Measurements from ENCODE around the gene IL1R1. TPM values are rescaled to one million over a fixed set of nuclear protein-coding genes. Genes with fewer than 3 reads are reported as not detected.

IL1R1 gene
- total RNA-seq, 1 experiment from 2014 or later: 5.2 TPM

DNA sequence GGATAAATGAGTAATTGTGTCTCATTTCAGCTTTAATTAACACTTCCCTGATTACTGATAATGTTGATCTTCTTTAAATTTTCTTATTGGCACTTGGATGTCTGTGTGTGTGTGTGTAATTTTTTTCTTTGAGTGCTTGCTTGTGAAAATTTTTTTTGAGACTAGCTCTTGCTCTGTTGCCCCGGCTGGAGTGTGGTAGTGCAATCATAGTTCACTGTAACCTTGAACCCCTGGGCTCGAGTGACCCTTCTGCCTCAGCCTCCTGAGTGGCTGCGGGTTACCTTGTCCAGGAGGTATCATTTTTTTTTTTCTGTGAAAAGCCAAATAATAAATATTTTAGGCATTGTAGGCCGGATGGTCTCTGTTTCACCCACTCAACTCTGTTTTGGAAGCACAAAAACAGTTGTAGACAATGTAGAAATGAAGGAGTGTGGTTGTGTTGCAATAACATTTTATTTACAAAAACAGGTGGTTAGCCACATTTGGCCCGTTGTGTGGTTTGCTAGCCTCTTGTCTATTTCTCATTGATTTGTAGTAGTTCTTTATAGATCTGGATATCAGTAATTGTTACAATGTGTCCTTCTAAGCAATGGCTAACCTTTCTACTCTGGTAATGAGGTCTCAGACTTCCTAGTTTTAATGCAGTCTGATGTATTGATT is 52.2 kb downstream of the IL1R1 start:
- TF ChIP-seq, protein P1, sequence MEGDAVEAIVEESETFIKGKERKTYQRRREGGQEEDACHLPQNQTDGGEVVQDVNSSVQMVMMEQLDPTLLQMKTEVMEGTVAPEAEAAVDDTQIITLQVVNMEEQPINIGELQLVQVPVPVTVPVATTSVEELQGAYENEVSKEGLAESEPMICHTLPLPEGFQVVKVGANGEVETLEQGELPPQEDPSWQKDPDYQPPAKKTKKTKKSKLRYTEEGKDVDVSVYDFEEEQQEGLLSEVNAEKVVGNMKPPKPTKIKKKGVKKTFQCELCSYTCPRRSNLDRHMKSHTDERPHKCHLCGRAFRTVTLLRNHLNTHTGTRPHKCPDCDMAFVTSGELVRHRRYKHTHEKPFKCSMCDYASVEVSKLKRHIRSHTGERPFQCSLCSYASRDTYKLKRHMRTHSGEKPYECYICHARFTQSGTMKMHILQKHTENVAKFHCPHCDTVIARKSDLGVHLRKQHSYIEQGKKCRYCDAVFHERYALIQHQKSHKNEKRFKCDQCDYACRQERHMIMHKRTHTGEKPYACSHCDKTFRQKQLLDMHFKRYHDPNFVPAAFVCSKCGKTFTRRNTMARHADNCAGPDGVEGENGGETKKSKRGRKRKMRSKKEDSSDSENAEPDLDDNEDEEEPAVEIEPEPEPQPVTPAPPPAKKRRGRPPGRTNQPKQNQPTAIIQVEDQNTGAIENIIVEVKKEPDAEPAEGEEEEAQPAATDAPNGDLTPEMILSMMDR (IDR thresholded peaks at IDR 0.05; ENCODE audit: unreplicated experiment): no peak
- intact Hi-C loops (cut with micrococcal nuclease): no loop called here
- Mint-ChIP-seq H3K27ac (ENCODE audit: low read depth, unreplicated experiment) (no peak overlapping the region), H3K36me3 (ENCODE audit: insufficient read depth, unreplicated experiment) (no peaks in the 10 kb centered on the region), H3K4me1 (ENCODE audit: insufficient read depth, unreplicated experiment) (peaks cover 22% of the 10 kb centered on the region), H3K4me3 (ENCODE audit: unreplicated experiment) (no peak overlapping the region), H3K9me3 (ENCODE audit: unreplicated experiment) (no peaks in the 10 kb centered on the region), H3K27me3 (ENCODE audit: insufficient read depth, unreplicated experiment) (no peaks in the 10 kb centered on the region)
- BruUV-seq (replicated peaks): no TSS peak
- ChIA-PET CTCF (interaction anchor here (1.0 to 1.1 kb wide), 2 partner anchors 43 to 46 kb away, joined by 3 to 4 read pairs; no protein-coding TSS in a partner anchor), POLR2A (interaction anchor here (0.7 to 0.9 kb wide), 2 partner anchors 32 to 269 kb away, joined by 3 read pairs; no protein-coding TSS in a partner anchor)
- DNase-seq (ENCODE audit: unreplicated experiment): no peak

DNA sequence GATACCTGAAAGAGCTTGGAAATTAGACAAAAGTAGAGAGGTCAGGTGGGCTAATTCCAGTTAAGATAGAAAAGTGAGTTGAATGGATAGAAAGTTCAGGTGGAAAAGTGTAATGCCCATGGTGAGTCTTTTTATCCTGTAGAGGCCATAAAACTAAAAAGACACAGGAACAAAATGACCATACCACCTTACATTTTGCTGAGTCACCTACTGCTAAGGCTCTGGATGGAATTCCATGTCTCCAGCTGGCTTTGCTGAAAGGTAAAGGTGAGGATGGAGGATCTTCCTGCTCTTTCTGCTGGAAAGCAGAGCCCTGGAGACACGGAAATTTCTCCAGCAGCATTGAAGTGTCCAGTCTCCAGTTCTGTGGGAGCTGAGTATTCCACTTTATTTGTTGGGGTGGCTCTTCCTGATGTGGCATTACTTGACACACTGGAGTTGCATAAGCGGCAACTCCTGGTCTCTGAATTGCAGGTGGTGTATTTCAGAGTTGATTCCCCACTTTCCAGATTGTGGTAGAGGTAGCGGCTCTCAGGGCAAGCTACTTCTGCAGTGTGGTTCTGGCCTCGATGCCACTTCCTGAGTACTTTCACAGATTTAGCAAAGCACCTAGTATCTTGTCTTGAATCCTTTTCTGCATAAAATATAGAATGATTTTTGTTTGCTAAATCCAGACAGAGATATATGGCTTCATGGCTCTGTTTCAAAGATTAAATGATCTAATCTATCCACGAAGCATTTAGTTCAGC is 55.0 kb downstream of the IL1R1 start:
- H3K4me1 Mint-ChIP-seq (ENCODE audit: insufficient read depth, unreplicated experiment): peaks cover 18% of the 10 kb centered on the region
- TF ChIP-seq, protein P1 (IDR thresholded peaks at IDR 0.05; ENCODE audit: unreplicated experiment): no peak
- BruUV-seq (replicated peaks): no TSS peak
- H3K36me3 Mint-ChIP-seq (ENCODE audit: insufficient read depth, unreplicated experiment): no peaks in the 10 kb centered on the region
- H3K27ac Mint-ChIP-seq (ENCODE audit: low read depth, unreplicated experiment): no peak overlapping the region
- no peak for DNase-seq (ENCODE audit: unreplicated experiment)
- H3K27me3 Mint-ChIP-seq (ENCODE audit: insufficient read depth, unreplicated experiment): no peaks in the 10 kb centered on the region
- intact Hi-C loops (cut with micrococcal nuclease): no loop called here
- POLR2A ChIA-PET: no interaction called here
- CTCF ChIA-PET: interaction anchor here (0.6 kb wide), 1 partner anchor 16 kb away, joined by 3 read pairs; no protein-coding TSS in a partner anchor
- H3K4me3 Mint-ChIP-seq (ENCODE audit: unreplicated experiment): no peak overlapping the region
- no peaks in the 10 kb centered on the region for H3K9me3 Mint-ChIP-seq (ENCODE audit: unreplicated experiment)

DNA sequence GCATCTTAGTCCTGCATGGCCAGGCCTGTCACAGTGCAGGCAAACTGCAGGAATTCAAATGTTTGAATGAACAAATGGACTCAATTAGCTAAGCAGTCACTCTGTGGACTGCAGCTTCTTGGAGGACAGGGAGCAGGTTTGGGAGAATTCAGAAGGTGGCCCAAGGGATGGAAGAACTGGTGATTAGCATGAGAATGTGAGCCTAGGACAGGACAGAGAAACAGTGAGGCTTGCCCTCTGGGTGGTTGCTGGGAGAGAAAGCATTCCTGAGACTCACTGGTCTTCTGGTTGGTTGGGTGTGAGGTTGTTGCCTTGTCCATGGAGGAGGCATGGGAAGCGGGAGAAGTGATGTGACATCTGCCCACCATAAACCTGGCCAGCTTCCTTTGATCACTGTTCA is 58.0 kb downstream of the IL1R1 start:
- intact Hi-C loops (cut with micrococcal nuclease): no loop called here
- H3K4me3 Mint-ChIP-seq (ENCODE audit: unreplicated experiment): no peak overlapping the region
- no peaks in the 10 kb centered on the region for H3K36me3 Mint-ChIP-seq (ENCODE audit: insufficient read depth, unreplicated experiment)
- no peak for DNase-seq (ENCODE audit: unreplicated experiment)
- peaks cover 6% of the 10 kb centered on the region for H3K4me1 Mint-ChIP-seq (ENCODE audit: insufficient read depth, unreplicated experiment)
- ChIA-PET CTCF (interaction anchor here (1.1 kb wide), 1 partner anchor 34 kb away, joined by 3 read pairs; no protein-coding TSS in a partner anchor), POLR2A (no interaction called here)
- TF ChIP-seq, protein P1 (IDR thresholded peaks at IDR 0.05; ENCODE audit: unreplicated experiment): no peak
- no peak overlapping the region for H3K27ac Mint-ChIP-seq (ENCODE audit: low read depth, unreplicated experiment)
- no TSS peak for BruUV-seq (replicated peaks)
- H3K9me3 Mint-ChIP-seq (ENCODE audit: unreplicated experiment): peaks cover 22% of the 10 kb centered on the region
- no peaks in the 10 kb centered on the region for H3K27me3 Mint-ChIP-seq (ENCODE audit: insufficient read depth, unreplicated experiment)

DNA sequence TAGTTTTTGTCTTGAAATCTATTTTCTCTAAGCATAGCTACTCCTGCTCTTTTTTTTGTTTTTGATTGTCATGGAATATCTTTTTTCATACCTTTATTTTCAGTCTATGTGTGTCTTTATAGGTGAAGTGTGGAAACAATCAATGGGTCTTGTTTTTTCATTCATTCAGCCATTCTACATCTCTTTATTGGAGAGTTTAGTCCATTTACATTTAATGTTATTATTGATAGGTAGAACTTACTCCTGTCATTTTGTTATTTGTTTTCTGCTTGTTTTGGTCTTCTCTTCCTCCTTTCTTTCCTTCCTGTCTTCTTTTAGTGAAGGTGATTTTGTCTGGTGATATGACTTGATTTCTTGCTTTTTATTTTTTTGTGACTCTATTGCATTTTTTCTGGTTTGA is 62.1 kb downstream of the IL1R1 start:
- no peak overlapping the region for H3K27ac Mint-ChIP-seq (ENCODE audit: low read depth, unreplicated experiment)
- BruUV-seq (replicated peaks): no TSS peak
- no peak for DNase-seq (ENCODE audit: unreplicated experiment)
- H3K27me3 Mint-ChIP-seq (ENCODE audit: insufficient read depth, unreplicated experiment): no peaks in the 10 kb centered on the region
- H3K4me1 Mint-ChIP-seq (ENCODE audit: insufficient read depth, unreplicated experiment): no peaks in the 10 kb centered on the region
- H3K9me3 Mint-ChIP-seq (ENCODE audit: unreplicated experiment): peaks cover 27% of the 10 kb centered on the region
- POLR2A ChIA-PET: no interaction called here
- TF ChIP-seq, protein P1 (IDR thresholded peaks at IDR 0.05; ENCODE audit: unreplicated experiment): no peak
- CTCF ChIA-PET: no interaction called here
- intact Hi-C loops (cut with micrococcal nuclease): no loop called here
- no peaks in the 10 kb centered on the region for H3K36me3 Mint-ChIP-seq (ENCODE audit: insufficient read depth, unreplicated experiment)
- H3K4me3 Mint-ChIP-seq (ENCODE audit: unreplicated experiment): no peak overlapping the region

All from MCF 10A (cell line).